Activated B cell treated with CpG ODN at 0.5 μM for 24 hours (primary cell): Measurements from ENCODE around the gene KLKB1. TPM values are rescaled to one million over a fixed set of nuclear protein-coding genes. Genes with fewer than 3 reads are reported as not detected.
"Not testable (repeated sequence)": the region's sequence is repeated elsewhere in the genome, so short reads cannot be mapped to it uniquely, and the experiment has no call there.

Experiments
- ATAC-seq: fragments of 200-7000 bp; cut with Tn5 transposase; one replicate; pipeline ENCODE4 v1.10.0; 2021; ENCODE audit warnings: low read depth, mild to moderate bottlenecking, moderate library complexity
- CTCF ChIA-PET: fragments of 350-600 bp; sonication (Branson Sonifier 250); formaldehyde crosslinking; loops from one replicate; lab custom pipeline; 2021; ENCODE audit warnings: antibody characterized with exemption; lab: Charles Lee
- POLR2A ChIA-PET: fragments of 350-600 bp; sonication (Branson Sonifier 250); formaldehyde crosslinking; loops from one replicate; lab custom pipeline; 2021; ENCODE audit warnings: antibody characterized with exemption; lab: Charles Lee
- DNase-seq: peaks from one replicate; pipeline ENCODE4 v3.0.0; 2022
- H3K27ac Mint-ChIP-seq: one replicate; pipeline ENCODE4 v1.8.0; 2020; ENCODE audit warnings: mixed read lengths
- H3K27me3 Mint-ChIP-seq: one replicate; pipeline ENCODE4 v1.8.0; 2021; ENCODE audit warnings: mixed read lengths
- H3K36me3 Mint-ChIP-seq: one replicate; pipeline ENCODE4 v1.8.0; 2021; ENCODE audit warnings: low read depth, mixed read lengths
- H3K4me1 Mint-ChIP-seq: one replicate; pipeline ENCODE4 v1.8.0; 2021; ENCODE audit warnings: mixed read lengths
- H3K4me3 Mint-ChIP-seq: one replicate; pipeline ENCODE4 v1.8.0; 2020; ENCODE audit warnings: mild to moderate bottlenecking, mixed read lengths
- H3K9me3 Mint-ChIP-seq: one replicate; pipeline ENCODE4 v1.8.0; 2020; ENCODE audit warnings: mixed read lengths
- intact Hi-C: fragments of 100-400 bp; cut with micrococcal nuclease; formaldehyde crosslinking; loops from one replicate; pipeline ENCODE4 v1.15.1; 2024
- total RNA-seq: library from RNA; stranded (reverse); gene quantifications from 2 replicates; pipeline ENCODE4 v1.2.3, GENCODE V29; 2022
- TF ChIP-seq, protein P1 (sequence below): fragments of 200-600 bp; IDR thresholded peaks from one replicate; pipeline ENCODE4 v1.8.0; 2022; ENCODE audit warnings: antibody characterized with exemption, mild to moderate bottlenecking

Gene KLKB1
- total RNA-seq, 1 donor from 2014 or later = 0.16 TPM

DNA sequence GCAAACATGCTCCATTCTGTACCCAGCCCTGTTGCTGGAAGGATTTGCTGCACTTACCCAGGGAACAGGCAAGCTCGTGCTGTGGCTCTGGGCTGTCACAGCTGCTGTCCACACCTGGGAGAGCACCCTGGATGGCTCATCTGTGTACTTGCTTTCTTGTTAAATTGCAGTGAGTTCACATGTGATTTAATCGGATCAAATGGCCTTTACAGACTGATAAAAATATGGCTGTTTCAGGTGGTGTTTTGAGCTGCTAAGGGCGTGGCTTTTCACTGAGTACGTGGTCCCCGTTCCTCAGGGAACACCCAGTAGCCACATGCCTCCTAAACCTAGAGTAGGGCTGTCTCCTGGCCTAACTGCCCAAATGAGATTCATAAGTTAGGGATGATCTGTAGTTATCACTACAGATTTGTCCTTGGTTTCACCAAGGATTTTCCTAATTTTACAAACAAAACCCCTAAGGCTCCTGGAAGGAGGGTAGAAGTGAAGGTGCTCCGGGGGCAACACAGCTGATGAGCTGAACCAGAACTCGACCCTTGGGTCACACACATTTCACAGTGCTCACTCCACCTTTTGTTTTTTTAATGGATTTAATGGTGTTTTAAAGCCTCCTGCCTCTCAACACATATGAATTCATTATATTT, 13.7 kb downstream of the KLKB1 start:
- H3K27me3 Mint-ChIP-seq = no peaks in the 10 kb centered on the region
- H3K27ac Mint-ChIP-seq = no peak overlapping the region
- no peak for ATAC-seq

DNA sequence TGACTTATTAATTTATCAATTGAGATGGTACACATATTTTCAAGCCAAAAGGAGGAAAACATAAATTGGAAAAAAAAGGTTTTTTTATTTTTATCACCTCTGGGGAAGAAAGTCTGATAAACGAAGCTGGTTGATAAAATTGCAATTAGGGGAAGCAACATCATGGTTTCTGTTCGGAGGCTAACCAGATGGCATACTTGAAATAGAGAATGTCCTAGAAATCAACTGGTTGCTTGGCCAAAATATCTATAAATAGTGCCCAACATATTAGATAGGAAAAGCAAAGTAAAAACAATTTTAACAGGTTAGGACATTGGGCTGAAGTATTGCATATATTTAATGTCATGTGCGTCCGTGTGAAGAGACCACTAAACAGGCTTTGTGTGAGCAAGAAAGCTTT, 14.3 kb downstream of the KLKB1 start:
- no peaks in the 10 kb centered on the region for H3K4me1 Mint-ChIP-seq
- intact Hi-C loops = no loop called here
- ChIA-PET POLR2A (no interaction called here), CTCF (no interaction called here)
- TF ChIP-seq, protein P1, sequence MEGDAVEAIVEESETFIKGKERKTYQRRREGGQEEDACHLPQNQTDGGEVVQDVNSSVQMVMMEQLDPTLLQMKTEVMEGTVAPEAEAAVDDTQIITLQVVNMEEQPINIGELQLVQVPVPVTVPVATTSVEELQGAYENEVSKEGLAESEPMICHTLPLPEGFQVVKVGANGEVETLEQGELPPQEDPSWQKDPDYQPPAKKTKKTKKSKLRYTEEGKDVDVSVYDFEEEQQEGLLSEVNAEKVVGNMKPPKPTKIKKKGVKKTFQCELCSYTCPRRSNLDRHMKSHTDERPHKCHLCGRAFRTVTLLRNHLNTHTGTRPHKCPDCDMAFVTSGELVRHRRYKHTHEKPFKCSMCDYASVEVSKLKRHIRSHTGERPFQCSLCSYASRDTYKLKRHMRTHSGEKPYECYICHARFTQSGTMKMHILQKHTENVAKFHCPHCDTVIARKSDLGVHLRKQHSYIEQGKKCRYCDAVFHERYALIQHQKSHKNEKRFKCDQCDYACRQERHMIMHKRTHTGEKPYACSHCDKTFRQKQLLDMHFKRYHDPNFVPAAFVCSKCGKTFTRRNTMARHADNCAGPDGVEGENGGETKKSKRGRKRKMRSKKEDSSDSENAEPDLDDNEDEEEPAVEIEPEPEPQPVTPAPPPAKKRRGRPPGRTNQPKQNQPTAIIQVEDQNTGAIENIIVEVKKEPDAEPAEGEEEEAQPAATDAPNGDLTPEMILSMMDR = no peak
- ATAC-seq (no peak), DNase-seq (no peak)
- no peak overlapping the region for H3K27ac Mint-ChIP-seq
- no peak overlapping the region for H3K4me3 Mint-ChIP-seq
- no peaks in the 10 kb centered on the region for H3K36me3 Mint-ChIP-seq
- H3K27me3 Mint-ChIP-seq = no peaks in the 10 kb centered on the region
- peaks cover 5% of the 10 kb centered on the region for H3K9me3 Mint-ChIP-seq

More for the DNA sequence above, 13.7 kb downstream of the KLKB1 start:
- intact Hi-C loops = no loop called here
- CTCF ChIA-PET = no interaction called here
- no peak for DNase-seq
- Mint-ChIP-seq H3K4me1 (no peaks in the 10 kb centered on the region), H3K9me3 (peaks cover 3% of the 10 kb centered on the region), H3K36me3 (no peaks in the 10 kb centered on the region), H3K4me3 (no peak overlapping the region)
- TF ChIP-seq, protein P1 = no peak
- POLR2A ChIA-PET = no interaction called here

DNA sequence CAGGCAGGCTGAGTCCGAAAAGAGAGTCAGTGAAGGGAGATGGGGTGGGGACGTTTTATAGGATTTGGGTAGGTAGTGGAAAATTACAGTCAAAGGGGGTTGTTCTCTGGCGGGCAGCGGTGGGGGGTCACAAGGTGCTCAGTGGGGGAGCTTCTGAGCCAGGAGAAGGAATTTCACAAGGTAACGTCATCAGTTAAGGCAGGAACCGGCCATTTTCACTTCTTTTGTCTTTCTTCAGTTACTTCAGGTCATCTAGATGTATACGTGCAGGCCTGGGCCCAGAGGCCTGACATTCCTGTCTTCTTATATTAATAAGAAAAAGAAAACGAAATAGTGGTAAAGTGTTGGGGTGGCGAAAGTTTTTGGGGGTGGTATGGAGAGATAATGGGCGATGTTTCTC, 14.7 kb downstream of the KLKB1 start:
- H3K27me3 Mint-ChIP-seq, CTCF ChIA-PET, H3K4me1 Mint-ChIP-seq: not testable (repeated sequence)

DNA sequence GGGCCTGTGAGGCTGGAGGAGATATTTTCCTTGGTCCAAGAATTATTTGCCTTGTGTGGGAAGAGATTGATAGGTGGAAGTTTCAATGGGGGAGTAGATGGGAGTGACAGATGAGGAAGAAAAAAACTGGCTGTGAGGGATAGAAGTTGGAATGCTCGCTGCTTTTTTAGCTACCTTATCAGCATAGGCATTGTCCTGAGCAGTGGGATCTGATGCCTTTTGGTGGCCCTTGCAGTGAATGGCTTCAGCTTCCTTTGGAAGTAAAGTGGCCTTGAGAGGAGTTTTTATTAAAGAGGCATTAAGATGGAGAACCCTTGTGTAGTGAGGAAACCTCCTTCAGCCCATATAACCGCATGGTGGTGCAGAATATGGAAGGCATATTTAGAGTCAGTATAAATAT, 16.0 kb downstream of the KLKB1 start:
- Mint-ChIP-seq H3K4me3 (no peak overlapping the region), H3K36me3 (no peaks in the 10 kb centered on the region), H3K27me3 (no peaks in the 10 kb centered on the region), H3K27ac (no peak overlapping the region), H3K9me3 (peaks cover 5% of the 10 kb centered on the region), H3K4me1 (no peaks in the 10 kb centered on the region)
- ChIA-PET POLR2A (no interaction called here), CTCF (no interaction called here)
- no peak for ATAC-seq
- DNase-seq = no peak
- TF ChIP-seq, protein P1 = no peak
- intact Hi-C loops = no loop called here

More for the DNA sequence above, 14.7 kb downstream of the KLKB1 start:
- ATAC-seq, H3K4me3 Mint-ChIP-seq, H3K9me3 Mint-ChIP-seq, H3K27ac Mint-ChIP-seq, DNase-seq, intact Hi-C loops, H3K36me3 Mint-ChIP-seq, POLR2A ChIA-PET: not testable (repeated sequence)

DNA sequence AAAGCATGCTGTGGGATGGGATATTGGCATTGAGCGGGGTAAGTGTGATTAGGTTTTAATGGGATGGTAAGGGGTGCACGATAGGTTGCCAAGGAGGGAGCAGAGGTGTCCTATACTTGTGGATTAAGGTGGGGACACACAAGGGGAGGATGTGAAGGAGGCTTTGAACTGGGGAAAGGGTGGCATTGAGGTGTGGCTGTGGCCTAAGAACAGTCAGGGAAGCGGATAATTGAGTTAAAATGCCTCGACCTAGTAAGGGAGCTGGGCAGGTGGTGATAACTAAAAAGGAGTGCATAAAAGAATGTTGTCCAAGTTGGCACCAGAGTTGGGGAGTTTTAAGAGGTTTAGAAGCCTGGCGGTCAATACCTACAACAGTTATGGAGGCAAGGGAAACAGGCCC, 17.5 kb downstream of the KLKB1 start:
- ChIA-PET CTCF (no interaction called here), POLR2A (no interaction called here)
- intact Hi-C loops = no loop called here
- Mint-ChIP-seq H3K36me3 (no peaks in the 10 kb centered on the region), H3K27ac (no peak overlapping the region), H3K4me3 (no peak overlapping the region), H3K4me1 (no peaks in the 10 kb centered on the region), H3K9me3 (peaks cover 5% of the 10 kb centered on the region), H3K27me3 (no peaks in the 10 kb centered on the region)
- TF ChIP-seq, protein P1 = no peak
- ATAC-seq = no peak
- DNase-seq = no peak

DNA sequence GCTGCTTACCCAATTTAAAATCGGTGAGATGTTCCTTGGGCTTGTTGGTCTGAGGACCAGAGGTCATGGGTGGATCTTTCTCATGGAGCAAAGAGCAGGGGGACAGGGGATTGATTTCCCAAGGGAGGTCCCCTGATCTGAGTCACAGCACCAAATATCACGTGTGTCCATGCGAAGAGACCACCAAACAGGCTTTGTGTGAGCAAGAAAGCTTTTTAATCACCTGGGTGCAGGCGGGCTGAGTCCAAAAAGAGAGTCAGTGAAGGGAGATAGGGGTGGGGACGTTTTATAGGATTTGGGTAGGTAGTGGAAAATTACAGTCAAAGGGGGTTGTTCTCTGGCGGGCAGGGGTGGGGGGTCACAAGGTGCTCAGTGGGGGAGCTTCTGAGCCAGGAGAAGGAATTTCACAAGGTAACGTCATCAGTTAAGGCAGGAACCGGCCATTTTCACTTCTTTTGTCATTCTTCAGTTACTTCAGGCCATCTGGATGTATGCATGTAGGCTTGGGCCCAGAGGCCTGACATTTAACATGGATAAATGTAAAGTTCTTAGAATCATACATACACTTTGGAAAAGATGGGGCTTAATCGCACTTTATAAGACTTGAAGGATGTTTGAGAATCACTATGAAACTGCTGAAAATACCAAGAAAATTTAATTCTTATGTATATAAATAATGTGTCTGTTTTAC, 19.9 kb downstream of the KLKB1 start:
- ATAC-seq, H3K9me3 Mint-ChIP-seq, H3K4me3 Mint-ChIP-seq, H3K27me3 Mint-ChIP-seq, CTCF ChIA-PET, DNase-seq, POLR2A ChIA-PET, intact Hi-C loops, H3K36me3 Mint-ChIP-seq, H3K4me1 Mint-ChIP-seq, H3K27ac Mint-ChIP-seq: not testable (repeated sequence)
